OCI-M2 (cell line): ENCODE results near the gene SEC16A.

Experiments used
- DNase-seq: peaks from one replicate; lab custom pipeline; 2025; ENCODE audit not compliant: unreplicated experiment; lab: John Stamatoyannopoulos, UW

Gene SEC16A

DNA sequence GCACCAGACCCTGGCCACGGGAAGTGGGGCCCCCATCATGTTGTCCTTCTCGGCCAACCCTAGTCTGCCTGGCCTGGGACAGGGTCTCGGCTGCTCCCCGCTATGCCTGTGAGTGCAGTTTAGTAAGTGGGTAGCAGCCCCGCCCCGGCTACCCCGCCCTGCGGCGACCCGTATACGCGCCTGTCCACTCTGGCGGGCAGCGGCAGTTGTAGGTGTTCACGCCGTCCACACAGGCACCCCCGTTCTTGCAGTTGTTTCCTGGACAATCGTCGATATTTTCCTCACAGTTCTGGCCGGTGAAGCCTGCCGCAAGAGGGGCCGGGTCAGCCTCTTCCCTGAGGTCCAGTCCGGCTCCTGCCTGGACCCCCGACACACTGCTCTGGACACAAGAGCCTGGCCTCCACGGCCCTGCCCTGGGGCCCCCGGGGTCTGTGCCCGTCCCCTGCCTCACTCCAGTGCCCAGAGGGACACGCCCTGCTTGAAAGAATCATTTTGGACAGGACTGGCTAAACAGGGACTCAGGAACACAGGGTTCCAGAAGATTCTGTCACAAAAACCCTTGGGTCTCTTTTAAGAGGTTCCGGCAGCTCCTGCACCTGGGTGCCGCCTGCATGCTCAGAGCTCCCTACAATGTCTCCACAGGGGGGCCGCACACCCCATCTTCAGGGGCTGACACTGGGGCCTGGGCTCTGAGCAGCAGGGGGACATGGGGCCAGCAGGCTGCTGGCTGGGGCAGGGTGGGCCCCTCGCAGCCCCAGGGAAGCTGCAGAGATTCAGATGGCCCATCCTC is 36.6 kb upstream of the SEC16A start:
- DNase-seq = no peak

DNA sequence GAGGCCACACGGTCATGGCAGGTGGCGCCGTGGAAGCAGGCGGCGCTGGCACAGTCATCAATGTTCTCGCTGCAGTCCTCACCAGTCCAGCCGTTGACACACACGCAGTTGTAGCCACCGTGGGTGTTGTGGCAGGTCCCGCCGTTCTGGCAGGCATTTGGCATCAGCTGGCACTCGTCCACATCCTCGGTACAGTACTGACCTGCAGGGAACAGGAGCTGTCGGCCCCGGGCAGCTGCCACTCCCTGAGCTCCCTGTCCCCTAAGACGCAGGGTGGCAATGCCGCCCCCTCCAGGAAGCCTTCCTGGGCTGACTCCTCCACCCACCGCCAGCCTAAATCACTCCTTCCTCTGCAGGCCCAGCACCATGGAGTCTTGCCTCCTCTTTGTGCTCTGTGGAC is 35.8 kb upstream of the SEC16A start:
- DNase-seq = no peak

DNA sequence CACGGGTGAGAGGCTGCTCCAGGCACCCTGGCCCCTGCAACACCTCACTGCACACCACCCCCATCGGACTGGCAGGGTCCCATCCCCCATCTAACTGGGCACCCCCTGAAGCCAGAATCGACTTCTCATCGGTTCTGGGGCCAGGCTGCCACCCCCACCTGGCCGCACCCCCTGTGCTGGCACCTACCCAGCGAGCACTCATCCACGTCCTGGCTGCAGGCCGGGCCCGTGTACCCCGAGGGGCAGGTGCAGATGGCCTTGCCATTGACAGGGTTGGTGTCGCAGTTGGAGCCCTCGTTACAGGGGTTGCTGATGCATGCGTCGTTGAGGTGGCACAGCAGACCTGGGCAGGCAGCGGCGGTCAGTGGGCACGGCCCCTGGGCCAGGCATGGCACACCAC is 35.1 kb upstream of the SEC16A start:
- no peak for DNase-seq

DNA sequence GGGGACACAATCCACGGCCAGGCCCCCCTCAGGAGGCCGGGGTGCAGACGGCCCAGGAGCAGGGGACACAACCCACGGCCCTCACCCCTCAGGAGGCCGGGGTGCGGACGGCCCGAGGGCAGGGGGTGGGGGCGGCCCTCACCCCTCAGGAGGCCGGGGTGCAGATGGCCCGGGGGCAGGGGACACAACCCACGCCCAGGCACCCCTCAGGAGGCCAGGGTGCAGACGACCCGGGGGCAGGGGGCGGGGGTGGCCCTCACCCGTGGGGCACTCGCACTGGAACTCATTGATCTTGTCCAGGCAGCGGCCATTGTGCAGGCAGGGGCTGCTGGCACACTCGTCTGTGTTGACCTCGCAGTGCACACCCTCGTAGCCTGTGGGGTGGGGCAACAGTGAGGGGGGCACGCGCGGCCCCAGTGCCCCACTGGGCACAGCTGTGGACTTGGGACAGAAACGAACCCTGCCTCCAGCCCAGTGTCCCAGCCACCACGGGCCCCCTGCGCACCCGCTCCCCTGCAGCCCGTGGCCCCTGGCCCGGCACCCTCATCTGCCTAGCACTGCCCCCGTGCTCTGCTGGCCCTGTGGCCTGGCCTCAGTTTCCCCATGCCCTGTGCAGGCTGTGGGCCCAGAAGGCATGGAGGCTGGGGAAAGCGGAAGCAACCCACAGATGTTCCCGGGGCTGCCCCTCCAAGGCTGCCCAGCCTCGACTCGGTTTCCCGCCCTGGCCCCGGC is 34.3 kb upstream of the SEC16A start:
- DNase-seq = no peak

DNA sequence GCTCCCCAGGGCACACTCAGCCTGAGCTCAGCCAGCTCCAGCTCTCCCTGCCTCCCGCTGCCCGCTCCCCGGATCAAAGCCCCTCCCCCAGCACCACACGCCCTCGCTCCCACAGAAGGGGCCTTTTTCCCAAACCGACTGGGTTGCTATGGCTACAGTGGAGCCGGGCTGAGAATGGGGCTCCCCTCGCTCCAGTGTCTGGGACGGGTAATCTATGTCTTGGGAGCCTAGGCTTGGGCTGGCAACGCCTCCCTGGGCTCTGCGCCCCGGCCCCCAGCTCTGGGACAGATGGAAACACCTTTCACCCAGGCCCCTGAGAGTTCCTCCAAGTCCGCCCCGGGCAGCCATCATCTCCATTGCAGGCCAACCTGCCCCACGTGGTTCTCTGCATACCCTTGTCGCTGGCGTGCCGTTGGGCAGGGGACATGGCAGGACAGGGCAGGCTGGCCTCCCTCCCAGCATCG is 33.4 kb upstream of the SEC16A start:
- no peak for DNase-seq

DNA sequence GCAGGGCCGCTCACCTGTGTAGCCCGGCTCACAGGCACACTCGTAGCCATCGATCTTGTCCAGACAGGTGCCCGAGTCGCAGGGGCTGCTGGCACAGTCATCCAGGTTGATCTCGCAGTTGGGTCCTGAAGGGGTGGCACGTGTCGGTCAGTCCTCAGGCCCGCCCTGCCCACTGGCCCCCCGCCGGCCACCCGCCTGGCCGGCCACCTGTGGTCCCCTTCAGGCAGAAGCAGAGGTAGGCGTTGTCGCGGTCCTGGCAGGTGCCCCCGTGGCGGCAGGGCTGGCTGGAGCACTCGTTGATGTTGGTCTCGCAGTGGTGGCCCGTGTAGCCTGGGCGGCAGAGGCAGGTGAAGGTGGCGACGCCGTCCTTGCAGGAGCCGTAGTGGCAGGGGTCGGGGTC is 32.4 kb upstream of the SEC16A start:
- DNase-seq = no peak

DNA sequence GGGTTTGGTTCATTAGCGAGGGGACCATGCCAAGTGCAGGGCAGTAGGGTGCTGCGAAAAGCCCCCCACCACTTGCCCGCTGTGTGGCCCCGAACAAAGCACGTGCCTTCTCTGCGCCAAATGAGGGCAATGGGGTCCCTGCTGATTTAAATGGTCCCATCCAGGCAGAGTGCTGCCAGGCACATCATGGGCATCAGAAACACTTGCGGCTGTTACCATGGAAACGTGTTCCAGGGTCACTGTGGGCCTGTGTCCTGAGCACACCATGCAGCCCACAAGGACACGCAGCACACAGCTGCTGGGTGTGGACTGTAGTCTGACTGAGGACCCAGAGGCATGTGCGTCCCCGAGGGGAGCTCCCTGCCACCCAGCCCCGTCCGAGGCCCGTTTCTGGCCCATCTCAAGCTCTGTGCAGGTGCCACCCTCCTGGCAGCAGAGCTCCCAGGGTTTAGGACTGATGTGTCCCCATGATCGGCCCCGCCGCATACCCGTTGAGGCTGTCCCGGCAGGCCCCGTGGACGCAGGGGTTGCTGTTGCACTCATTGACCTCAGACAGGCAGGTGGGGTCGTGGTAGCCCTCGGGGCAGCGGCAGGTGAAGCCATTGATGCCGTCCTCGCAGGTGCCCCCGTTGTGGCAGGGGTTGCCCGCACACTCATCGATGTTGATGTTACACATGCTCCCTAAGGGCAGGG is 31.3 kb upstream of the SEC16A start:
- DNase-seq = no peak

DNA sequence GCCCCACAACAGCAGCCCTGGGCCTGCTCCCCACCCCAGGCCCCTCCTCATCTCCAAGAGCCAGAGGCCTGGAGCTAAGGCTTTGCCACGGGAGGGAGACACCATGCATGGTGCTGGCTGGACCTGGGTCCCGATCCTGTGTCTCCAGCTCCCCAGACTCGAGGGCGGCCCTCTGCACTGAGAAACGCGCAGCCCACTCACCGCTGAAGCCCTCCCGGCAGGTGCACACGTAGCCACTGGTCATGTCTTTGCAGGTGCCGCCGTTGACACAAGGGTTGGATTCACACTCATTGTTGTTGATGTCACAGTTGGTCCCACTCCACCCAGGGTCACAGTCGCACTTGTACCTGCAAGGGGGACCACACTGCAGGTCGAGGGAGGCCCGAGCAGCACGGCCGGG is 30.4 kb upstream of the SEC16A start:
- DNase-seq = no peak

DNA sequence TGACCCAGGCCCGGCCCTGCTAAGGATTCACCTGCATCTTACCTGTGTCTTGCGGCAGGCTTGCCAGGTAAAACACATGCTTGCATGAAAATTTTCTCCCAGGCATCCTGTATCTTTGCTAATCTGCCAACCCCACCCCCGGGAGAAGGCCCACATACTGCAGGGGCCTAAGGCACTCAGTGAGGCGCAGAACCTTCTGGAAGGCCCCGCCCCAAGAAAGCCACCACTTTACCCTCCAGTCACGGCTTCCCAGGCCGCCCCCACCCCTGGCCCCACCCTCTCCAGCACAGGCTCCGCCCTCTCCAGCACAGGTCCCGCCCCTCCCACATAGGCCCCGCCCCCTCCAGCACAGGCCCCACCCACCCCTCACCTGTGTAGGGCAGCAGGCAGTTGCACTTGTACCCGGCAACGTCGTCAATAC is 29.8 kb upstream of the SEC16A start:
- DNase-seq = no peak

DNA sequence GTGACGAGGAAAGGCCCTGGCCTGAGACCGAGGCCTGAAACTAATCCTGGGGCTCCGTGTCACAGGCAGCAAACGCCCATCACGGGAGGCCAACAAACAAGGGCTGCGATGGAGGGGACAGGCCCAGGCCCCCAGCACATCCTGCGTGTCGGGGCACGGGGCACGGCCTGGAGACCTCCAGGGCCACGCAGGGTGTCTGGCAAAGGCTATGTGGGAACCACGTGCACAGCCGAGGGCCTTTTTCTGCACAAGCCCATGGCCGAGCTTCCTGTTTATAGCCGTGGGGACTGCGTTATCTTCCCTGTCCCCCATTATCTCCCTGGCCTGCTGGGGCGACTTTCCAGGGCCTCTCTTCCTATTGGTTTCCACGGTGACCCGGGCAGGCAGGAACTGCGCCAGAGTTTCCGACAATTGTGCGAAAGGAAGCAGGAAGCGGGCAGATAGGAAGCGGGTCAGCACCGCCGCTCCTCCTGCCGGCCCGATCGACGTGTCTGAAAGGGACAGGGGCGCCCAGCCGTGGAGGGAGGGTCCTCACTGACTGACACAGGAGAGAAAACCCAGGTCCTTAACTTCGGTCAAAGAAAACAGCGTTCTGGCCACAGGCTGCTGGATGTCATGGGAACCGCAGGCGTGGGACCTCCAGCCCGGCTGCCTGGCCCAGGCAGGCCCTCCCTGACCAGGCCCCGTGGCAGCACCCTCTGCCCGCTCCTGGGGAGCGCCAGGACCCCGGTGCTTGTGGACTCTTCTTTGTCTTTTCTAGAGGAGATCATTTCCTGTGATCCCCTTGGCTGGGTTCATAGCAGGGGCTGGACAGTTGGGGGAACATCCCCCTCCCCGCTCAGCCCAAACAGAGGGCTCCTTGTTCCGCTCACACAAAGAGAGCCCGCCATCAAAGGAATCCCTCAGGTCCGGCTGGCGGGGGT is 29.1 kb upstream of the SEC16A start:
- DNase-seq = no peak

DNA sequence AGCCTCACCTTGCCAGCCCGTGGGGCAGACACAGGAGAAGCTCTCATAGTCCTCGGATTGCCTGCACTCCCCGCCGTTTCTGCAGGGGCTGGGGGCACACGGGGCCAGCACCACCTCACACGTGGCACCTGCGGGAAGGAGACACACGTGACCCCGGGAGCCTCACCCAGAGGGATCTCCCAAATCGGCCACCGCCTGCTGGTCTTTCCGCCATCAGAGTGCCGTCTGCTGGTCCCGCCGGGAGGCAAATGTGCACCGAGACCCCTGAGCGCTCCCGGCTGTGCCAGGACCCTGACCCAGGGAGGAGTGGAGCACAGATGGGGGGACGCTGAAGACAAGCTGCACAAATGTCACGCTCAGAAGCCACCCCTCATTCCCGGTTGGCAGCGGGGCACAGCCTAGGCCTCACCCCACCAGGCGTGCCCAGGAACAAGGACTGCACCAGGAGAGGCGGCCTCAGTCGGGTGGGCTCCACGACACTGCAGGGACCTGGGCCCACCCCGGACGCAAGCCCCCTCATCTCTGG is 28.4 kb upstream of the SEC16A start:
- DNase-seq = no peak

DNA sequence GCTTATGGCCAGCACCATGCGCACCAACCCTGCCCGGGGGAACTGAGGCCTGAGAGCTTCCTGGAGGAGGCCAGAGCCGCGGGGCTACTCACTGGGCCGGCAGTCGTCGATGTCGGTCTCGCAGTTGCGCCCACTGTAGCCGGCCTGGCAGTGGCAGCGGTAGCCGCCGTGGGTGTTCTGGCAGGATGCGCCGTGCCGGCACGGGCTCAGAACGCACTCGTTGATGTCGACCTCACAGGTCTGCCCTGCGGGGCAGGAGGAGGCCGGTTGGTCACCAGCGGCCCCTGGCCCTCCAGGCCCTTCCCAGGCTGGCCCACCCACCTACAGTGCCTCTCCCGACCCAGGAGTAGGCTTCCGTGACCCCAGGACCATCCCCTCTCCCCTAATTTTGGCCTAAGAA is 27.7 kb upstream of the SEC16A start:
- DNase-seq = no peak

DNA sequence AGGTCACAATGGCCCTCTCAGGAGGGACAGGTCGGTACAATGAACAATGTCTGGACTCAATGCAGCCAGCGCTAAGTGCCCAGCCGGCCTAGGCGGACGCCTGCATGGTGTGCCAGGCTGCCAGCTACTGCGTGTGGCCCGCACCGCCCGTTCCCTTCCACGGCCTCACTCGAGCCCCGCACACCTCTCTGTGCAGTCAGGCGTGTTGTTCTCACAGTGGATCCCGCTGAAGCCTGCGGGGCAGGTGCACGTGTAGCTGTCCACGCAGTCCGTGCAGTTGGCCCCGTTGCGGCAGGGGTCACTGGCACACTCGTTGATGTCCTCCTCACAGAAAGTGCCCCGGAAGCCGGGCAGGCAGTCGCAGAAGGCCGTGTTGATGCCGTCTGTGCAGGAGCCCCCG is 26.7 kb upstream of the SEC16A start:
- no peak for DNase-seq

DNA sequence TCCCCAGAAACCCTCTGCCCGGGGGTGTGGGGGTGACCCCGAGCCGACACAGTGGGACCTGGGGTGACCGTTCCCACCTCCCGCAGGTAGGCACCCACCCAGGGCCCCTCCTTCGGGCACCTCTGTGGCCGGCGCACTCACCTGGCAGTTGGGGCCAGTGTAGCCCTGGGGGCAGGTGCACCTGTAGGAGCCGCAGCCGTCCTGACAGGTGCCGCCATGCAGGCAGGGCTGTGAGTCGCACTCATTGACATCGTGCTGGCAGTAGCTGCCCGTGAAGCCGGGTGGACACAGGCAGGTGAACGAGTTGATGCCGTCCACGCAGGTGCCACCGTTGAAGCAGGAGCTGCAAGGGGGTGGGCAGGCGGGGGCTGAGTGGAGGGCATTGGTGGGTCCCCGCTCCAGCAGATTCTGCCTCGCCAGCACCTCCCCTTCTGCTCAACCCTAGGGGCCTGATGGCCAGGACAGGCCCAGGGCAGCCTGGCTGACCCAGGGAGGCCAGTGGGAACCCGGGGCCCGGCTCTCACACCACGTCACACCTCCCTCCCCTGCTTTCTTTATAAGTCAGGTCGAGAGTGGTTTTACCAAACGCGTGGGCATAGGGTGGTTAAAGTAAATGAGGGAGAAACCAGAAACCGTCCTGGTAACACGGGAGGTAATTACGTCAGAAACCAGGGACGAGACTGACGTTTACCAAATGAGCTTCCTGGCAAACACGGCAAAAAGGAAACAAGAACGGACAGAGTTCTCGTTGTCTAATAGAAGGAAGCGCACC is 26.1 kb upstream of the SEC16A start:
- no peak for DNase-seq

DNA sequence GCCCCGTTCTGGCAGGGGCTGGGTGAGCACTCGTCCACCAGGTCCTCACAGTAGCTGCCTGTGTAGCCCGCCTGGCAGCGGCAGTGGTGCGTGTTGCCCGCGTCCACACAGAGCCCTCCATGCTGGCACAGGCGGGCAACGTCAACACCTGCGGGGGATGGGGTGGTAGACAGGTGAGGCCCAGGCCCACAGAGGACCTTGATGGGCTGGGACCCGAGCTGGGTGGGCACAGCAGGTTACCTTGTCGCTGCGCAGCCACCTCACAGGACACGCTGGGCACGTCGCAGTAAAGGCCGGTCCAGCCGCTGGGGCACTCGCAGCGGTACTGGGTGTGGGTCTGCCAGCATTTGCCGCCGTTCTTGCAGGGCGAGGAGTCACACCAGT is 25.1 kb upstream of the SEC16A start:
- no peak for DNase-seq

DNA sequence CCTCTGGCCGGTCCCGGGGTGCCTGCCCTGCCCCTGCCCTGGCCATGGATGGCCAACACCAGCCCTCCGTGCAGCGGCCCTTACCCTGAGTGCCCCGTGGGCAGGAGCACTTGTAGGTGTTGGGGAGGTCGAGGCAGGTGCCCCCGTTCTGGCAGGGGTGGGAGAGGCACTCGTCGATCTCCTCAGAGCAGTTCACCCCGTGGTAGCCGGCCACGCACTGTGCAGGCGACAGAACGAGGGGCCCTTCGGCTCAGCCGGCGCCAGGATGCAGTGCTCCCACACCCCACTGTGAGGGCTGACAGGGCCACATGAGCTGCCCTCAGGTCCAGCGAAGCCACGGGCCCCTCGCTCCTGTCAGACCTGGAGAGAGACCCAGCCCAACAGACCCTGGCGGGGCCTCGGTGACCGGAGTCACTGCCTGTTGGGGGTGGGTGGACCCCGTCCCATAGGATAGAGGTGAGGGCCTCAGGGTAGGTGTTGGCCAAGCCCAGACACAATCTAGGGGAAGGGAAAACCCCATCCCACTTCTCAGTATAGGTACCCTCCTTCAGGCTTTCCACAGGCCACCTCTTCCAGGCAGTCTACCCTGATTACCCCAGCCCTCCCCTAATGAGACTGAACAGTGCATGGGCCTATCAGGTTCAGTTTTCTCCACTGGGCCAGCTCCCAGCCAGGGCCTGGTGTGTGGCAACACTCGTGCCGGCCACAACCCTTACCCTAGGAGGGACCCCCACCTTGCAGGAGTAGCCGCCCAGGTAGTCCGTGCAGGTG is 24.6 kb upstream of the SEC16A start:
- DNase-seq = no peak

DNA sequence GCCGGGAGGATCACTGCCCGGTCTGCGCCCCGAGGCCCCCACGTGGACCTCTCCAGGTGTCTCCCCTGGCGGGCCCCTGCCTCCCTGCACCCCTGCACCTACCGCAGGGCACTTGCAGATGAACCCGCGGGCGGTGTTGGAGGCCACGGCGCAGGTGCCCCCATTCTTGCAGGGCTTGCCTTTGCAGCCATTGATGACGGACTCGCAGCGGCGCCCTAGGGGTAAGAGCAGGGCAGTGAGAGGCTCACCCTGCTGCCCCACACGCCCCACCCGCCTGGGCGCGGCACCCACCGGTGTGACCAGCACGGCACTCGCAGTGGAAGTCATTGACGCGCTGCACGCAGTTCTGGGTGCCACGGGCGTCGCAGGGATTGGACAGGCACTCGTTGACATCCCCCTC is 23.6 kb upstream of the SEC16A start:
- DNase-seq = no peak

DNA sequence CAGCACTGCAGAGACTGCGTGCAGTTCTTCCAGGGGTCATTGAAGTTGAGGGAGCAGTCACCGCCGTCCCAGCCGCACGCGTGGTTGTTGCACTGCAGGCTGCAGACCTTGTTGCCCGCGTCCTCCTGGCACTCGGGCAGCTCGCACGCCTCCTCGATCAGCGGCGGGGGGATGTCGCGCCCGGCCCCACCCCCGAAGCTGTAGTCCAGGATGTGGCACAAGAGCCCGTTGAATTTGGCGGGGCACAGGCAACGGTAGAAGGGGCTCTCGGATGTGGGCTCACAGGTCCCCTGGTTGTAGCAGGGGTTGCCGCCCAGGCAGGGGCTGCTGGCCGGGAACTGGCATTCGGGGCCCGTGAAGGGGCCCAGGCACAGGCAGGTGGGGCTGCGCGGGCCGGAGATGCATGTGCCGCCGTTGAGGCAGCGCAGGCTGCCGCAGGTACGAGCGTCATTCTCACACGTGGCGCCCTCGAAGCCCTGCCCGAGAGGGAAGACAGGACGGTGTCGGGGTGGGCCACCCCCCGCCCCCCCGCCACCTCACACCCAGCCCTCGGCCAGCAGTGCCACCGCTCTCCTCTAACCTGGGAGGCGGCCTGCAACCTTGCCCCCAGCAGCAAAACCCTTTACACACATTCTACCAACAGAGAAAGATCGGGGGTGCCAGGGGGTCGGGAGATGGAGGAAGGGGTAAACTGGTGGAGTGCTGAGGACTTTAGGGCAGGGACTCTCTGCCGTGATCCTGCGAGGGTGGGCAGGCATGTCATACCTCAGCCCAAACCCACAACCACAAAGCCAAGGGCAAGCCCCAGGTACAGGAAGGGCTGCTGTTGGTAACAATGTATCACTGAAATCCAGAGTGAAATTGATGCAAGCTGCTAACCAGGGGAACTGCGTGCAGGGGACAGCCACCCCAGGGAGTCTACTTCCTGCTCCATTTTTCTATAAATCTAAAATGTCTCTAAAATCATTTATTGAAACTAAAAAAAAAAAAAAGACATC is 22.9 kb upstream of the SEC16A start:
- DNase-seq = no peak
